NCI-H2196 treated with DMSO at 0.1 percent for 48 hours (cell line): ENCODE results near the gene USB1.

ENCODE experiments used
- DNase-seq: peaks from one replicate; lab custom pipeline; 2025; ENCODE audit not compliant: unreplicated experiment; lab: John Stamatoyannopoulos, UW

The USB1 gene, protein sequence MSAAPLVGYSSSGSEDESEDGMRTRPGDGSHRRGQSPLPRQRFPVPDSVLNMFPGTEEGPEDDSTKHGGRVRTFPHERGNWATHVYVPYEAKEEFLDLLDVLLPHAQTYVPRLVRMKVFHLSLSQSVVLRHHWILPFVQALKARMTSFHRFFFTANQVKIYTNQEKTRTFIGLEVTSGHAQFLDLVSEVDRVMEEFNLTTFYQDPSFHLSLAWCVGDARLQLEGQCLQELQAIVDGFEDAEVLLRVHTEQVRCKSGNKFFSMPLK

DNA sequence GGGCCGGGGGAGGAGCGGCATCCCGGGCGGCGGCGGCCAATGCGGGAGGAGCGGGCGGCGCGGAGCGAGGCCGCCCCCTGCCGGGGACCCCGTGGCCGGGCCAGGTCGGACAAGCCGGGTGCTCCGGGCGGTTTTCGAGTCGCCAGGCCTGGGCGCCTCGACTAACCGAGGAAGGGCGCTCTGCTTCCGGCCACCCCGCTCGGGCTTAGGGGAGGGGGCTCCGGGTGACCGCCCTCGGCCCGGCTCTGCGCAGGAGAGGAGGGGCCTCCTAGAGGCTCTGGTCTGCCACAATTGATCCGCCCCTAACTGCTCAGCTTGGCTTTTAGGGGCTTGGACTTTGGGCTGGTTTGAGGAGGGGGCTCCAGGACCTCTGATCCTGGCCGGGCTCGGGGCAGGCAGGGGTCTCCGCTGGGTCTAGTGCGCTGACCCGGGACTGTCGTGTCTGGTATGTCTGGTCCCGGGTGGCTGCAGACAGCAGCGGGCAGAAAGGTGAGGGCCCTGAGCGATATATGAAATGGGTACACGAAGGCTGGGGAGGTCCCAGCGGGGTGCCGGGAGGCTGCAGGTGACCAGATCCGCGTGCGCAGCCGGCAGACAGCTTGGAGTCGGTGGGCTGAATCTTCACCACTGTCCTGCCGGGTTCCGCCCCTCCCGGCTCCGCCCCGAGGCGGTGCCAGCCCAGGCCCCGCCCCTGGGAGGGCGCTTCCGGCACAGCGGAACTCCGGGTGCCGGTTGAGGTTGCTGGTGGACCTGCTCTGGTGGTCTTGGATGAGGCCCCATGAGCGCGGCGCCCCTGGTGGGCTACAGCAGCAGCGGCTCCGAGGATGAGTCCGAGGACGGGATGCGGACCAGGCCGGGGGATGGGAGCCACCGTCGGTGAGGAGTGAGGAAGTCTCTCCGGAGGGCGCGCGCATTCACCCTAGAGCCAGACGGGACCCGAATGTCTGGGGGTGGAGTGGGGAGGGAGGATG lies at the start of gene USB1:
Gene USB1, plus strand, starts transcription at position 702 of the 971 bp plus-strand sequence. Its CDS starts 77 bp downstream, at position 779.
- DNase-seq = no peak

DNA sequence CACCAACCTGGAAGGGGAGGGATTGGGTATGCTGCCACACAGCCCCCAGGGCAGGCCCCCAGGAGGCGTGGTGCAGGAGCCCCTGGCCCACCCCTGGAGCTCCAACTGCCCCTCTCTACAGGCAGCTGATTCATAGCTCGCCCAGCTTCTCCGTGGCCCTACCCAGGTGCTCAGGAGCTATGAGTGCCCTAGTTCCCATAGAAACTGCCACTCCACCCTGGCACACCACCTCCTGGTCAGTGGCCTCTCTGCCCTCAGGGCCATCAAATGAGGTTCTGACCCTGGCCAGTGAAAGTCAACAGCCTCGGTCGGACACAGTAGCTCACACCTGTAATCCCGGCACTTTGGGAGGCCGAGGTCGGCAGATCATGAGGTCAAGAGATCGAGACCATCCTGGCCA lies 48.3 kb upstream of the USB1 start:
- DNase-seq = no peak

DNA sequence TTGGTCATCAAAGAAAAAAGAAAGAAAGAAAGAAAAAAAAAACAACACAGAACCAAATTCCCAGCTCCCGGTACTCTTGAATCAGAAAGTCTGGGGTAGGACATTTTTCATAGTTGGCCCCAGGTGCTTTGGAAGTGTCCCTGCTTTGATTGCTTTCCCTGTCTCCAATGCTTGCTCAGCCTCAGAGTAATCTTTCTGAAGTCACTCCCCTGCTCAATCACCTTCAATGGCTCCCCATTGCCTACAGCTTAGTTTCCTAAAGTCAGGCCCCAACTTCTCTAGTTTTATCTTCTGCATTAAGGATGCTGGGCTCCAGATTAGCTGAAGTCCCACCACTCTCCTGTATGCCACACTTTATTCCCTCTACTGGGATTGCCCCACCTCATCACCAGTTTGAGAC lies 47.4 kb upstream of the USB1 start:
- DNase-seq = no peak

DNA sequence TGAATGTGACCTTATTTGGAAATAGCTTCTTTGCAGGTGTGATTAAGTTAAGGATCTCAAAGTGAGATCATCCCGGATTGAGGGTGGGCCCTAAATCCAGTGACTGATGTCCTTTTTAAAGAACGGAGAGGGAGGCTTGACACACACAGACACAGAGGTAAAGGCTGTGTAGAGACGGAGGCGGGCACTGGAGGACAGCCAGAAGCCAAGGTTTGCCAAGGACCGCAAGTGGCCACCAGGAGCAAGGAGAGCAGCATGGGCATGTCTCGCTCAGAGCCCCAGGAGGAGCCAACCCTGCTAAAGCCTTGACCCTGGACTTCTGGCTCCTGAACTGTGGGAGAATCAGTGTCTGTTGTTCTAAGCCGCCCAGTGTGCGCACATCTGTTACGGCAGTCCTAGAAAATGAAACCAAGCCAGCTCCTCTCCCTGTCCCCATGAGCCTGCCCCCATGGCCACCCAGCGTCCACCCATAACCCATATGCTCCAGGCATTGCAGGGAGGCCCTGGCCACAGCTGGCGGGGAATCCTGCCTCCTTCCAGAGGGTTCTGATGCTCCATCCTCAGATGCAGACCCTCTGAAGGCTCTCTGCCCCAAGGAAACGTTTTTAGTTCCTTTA lies 45.5 kb upstream of the USB1 start:
- no peak for DNase-seq

DNA sequence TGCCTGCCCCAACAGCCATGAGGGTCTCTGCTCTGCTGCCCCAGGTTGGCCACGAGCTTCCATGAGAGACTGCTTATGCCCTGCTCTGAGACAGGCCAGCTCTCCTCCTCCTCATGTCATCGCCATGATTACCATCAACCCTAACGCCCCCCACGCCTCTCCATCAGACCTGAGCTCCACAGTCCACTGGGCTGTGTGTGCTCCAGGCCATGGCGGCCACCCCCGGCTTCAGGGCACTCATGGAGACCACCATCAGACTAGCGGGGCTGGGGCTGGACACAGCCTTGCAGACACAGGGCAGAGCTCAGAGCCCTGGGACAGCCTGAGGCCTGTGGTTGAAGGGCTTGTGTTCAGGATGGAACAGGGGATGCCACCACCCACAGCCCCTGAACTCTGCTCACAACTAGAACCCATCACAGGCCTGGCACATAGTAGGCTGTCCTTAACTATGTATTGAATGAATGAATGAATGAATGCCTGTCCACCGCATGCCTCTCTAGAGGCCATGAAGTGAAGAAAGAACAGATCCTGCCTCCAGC lies 44.9 kb upstream of the USB1 start:
- no peak for DNase-seq

DNA sequence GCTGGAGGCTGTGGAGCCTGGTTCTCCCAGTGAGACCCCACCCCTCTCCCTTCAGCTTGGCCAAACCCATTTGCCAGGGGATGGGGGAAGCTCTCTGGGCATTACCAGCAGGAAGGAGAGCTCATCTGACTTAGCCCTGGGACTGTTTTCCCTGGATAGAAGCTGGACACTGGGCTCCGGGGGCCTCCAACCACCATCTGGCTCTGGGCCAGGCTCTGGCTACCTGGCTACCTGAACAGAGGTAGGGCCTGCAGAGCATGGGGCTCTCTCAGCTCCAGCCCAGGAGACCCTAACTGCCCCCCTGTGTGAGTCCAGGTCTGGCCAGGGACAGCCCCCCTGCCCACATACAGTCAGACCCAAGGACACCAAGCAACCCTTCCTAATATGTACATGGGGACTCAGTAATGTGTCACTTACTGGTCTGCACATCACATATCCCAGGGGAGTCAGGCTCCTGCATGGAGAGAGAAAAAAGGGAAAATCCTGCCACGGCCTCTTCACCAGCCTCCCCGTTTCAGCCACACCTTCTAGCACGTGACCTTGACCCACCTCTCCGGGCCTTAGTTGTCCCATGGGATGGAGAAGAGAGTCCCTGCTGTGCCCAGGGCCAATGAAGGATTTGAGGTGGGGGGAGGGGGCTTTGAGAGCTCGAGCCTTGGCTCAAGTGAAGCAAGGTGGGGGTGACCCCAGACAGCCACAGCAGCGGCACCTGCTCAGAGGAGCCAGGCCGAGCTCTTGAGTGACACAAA lies 44.1 kb upstream of the USB1 start:
- no peak for DNase-seq

DNA sequence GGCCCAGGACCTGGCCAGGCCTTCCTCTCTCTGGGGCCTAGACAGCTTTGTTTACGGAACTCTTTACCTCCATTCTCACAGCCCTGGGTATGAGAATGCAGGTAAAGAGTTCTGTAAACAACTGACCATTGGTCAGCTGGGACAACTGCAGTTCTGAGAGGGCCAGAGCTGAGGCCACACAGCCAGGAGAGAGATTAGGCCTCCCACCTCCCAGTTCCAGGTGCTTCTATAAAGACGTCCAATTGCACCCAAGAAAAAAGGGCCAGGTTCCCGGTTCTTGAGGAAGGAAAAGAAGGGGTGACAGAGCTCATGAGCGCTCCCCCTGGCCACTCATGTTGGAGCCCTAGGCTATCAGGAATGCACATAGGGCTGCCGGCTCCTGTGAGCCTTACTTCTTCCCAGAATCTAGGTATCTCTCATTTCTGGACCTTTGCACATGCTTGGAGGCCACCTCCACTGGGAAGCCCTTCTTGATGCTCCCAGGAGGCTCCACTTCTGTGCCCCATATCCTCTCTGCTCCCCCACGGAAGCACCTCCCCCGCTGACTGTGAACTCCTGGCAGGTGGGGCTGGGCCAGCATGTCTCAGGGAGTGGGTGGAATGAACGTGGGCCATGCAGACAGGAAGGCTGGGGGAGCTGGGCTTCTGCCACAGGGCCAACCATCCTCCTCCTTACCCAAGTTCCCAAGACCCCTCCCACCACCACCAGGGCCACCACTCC lies 43.4 kb upstream of the USB1 start:
- DNase-seq = no peak

DNA sequence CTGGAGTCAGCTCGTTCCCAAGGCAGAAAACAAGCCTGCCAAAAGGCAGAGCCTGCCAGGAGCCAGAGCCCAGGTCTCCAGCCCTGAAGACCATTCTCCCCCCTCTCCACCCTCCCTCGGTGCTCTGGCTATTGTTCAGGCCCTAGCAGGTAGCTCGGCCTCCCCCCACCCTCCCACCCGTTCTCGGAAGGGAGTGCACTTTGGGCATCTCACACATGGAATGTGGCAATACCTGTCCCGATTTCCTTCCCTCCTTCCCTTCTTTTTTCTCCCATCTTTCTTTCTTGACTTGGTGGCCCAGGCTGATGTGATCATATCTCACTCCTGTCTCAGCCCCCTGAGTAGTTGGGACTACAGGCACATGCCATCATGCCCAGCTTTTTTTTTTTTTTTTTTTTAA lies 42.7 kb upstream of the USB1 start:
- no peak for DNase-seq

DNA sequence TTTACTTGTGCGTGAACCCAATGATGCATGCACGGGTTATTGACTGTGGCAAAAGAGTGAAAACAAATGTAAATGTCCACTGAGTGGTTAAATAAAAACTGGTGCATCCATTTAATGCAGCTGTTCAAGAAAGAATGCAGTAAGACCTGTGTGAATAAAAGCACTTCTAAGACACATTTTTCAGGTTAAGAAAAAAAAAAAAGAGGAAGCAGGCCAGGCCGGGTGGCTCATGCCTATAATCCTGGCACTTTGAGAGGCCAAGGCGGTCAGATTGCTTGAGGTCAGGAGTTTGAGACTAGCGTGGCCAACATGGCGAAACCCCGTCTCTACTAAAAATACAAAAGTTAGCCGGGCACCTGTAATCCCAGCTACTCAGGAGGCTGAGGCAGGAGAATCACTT lies 42.1 kb upstream of the USB1 start:
- DNase-seq = no peak

DNA sequence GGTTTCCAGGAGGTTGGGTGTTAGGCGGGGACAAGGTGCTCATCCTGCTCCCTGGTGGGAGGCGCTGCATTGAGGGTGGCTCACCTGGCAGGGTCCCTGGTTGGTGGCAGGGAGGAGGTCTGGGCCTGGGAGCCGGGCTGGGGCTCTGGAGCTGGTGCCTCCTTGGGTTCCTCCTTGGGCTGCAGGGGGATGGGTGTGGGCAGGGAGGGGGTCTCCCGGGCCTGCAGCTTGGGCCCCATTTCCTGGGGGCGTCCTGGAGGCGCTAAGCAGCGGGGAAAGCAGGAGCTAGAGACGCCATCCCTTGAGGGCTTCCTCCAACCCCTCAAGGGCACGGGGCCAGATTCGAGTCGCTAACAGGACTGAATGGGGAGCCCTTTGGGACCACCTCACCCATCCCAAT lies 41.4 kb upstream of the USB1 start:
- no peak for DNase-seq

DNA sequence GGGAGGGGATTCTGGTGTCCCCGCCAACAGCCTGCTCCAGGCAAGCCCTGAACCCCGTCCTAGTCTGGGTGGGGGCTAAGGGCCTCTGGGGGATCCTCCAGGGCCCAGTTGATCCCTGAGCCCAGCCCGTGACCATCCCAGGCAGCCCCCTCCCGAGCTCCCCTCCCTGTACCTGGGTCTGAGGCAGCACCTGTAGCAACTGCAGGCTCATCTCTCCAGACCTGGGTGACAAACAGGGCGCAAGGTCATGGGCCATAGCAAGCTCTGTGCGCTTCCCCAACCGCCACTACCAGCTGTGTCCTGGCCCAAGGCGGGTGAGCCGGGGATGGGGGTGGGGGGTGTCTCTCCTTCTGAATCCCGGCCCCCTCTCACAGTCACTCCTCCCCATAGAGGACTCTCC lies 40.9 kb upstream of the USB1 start:
- no peak for DNase-seq

DNA sequence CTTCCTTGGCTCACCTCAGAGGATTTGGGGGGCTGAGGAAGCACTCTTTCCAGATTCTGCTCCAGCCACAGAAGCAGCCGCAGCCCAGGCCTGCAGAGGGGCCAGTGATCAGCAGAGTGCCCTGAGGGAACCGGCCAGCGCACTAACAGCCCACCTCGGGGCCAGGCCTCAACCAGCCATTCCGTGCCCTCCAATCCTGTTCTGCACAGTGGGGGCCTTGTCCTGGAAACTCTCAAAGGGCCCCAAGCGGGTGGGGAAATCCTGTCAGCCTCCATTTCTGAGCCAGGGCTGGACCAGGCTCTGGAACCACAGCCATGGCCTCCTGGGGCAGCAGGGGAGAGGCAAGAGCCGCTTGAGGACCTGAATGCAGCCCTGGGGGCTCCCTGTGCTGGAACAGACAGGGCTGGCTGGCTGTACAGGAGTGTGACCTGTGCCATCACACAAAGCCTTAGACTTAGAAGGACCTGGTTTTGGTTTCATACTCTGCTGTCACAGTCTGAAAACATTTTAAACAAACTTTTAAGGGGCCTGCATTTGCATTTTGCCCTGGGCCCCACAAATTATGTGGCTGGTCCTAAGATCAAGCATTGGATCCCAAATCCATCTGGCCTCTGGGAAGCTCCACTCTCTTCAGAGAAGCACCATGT lies 40.3 kb upstream of the USB1 start:
- DNase-seq = no peak

DNA sequence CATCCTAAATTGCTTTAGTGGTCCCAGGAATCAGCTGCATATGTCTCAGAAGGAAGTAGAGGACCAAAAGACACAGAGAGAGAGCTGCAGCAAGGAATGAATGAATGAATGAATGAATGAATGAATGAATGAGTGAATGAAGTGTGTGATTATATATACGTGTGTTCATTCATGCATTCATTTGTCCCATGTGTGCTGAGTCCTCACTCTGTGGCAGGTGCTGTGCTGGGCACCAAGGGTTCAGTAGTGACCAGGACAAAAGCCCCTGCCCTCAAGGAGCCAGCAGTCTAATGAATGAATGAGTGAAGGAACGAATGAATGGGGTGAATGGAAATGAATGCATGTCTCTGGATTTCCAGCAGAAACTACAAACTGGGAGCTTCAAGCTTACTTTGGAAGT lies 39.7 kb upstream of the USB1 start:
- DNase-seq = no peak

DNA sequence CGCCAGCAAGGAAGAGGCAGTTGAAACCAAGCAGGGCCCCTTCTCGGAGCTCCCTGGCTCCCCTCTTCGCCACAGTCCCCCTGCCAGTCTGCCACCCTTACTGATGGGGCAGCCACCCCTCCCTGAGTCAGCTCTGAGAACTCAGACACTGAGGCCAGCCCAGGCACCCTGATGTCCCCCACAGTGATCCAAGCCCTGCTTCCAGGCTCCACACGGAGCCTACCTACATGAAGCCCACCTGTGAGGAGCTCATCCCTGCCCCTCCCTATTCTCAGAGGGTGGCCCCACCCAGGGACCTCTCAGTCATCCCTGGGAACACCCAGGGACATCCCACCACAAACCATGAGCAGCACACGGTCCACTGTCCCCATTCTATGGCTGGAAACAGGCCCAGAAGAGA lies 39.2 kb upstream of the USB1 start:
- no peak for DNase-seq

DNA sequence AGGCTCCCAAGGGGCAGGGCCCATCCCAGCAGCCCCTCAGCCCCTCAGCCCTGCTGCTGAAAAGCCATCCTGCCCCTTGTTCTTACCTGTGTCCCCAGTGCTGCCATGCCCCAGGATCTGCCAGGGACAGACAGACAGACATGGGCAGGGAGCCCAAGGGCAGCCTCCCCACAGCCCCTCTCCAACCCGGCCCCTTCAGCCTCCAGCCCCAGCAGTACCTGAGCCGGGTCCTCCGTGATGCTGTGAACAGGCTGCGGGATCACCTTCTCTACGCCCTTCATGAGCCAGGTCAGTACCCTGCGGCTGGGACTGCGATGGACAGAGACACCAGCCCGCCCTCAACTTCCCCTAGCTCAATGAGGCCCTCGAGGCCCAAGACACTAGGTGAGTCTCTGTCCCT lies 38.5 kb upstream of the USB1 start:
- DNase-seq = no peak

DNA sequence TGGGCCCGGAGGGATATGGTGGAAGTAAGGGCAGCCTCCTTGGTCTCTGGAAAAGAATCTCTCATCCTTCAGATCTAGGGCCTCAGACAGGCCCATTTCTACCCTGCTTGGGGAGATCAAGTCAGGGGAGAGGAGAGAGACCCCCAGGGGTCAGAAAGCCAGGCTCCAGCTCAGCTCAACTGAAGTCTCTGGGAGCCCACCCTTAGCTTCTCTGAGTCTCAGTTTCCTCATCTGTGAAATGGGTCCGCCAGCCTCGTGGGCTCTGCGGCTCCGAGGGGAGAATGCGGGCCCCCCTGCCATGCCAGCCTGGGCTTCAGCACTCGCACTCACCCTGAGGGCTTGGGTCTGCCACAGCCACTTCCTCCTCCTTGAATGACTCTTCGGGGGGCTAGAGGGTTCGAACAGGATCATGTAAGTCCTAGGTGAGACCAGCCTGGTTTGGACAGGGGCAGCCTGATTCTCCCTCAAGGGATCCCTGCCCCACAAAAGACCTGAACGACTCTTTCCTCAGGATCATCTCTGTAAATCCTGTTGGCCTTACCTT lies 37.0 kb upstream of the USB1 start:
- DNase-seq = no peak

DNA sequence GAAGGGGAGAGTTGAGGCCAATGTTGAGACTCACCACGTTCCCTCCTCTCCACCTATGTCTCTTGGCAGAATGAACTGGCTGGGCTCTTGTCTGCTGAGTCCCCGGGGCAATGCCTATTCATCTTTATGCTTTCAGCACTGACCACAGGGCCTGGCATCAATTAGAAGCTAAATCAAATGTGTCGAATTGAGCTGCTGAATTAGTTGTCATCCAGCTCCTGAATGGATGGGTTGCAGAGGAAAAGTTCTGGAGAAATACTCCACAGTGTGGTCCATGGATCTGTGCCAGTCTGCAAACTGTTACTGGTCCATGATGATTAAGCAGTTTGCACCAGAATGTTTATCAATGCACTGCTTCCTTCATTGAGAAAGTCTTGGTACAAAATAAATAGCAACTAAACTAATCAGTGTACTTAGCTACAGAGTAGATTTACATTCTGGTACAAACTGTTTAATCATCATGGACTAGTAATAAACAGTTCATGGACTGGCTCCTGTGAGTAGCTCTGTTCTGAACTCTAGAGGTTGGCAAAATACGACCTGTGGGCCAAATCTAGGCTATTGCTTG lies 34.9 kb upstream of the USB1 start:
- DNase-seq = no peak

DNA sequence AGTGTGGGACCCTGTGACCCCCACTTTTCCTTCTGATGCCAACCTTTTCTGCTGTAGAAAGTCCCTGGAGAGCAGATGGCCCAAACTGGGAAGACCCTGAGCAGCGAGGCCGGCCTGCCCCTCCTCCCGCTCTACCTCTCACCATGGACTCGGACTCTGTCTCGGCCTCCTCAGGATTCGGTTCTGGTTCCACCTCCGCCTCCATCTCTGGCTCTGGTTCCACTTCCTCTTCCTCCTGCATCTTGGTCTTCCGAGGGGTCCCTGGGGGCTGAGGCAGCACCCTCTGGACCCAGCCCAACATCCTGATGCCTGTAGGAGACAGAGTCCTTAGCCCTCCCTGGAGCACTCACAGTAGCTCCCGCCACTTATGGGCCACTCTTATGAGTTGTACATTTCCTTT lies 34.2 kb upstream of the USB1 start:
- DNase-seq = no peak

DNA sequence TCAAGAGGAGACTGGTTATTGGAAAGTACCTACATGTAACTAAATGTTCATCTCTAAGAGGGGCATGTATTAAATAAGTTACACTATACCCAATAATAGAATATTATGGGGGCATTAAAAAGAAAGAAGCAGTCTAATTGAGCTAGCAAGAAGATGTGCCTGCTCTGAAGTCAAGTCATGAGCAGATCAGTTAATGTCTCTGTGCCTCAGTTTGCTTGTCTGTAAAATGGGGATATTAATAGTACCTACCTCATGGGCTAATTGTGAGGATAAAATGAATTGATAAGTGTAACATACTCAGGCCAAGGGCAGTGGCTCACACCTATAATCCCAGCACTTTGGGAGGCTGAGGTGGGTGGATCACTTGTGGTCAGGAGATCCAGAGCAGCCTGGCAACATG lies 33.3 kb upstream of the USB1 start:
- DNase-seq = no peak
